RWPE2 (cell line): ENCODE results near the gene SMARCD3.

Experiments used
- ATAC-seq: fragments of 200-7000 bp; cut with Tn5 transposase; 3 replicates; pipeline ENCODE4 v1.9.1; 2021; ENCODE audit warnings: low read depth
- DNase-seq: peaks from one replicate; pipeline ENCODE4 v3.0.0-alpha.2; 2020; ENCODE audit warnings: low spot score
- H3K27ac ChIP-seq: fragments of 450-650 bp; 2 replicates; pipeline ENCODE4 v1.5.1; 2017; ENCODE audit warnings: mild to moderate bottlenecking; ENCODE audit not compliant: poor library complexity, severe bottlenecking
- H3K27me3 ChIP-seq: fragments of 250-450 bp; sonication (Bioruptor Pico); 2 replicates; pipeline ENCODE4 v1.5.1; 2021; ENCODE audit warnings: mild to moderate bottlenecking, moderate library complexity; ENCODE audit not compliant: insufficient read depth, poor library complexity, severe bottlenecking
- H3K36me3 ChIP-seq: fragments of 250-450 bp; sonication (Bioruptor Pico); 2 replicates; pipeline ENCODE4 v1.5.1; 2020; ENCODE audit warnings: low read depth, mild to moderate bottlenecking, moderate library complexity
- H3K4me1 ChIP-seq: fragments of 250-450 bp; sonication (Bioruptor Pico); 2 replicates; pipeline ENCODE4 v1.5.1; 2021; ENCODE audit warnings: mild to moderate bottlenecking, moderate library complexity; ENCODE audit not compliant: insufficient read depth, poor library complexity, severe bottlenecking
- H3K4me3 ChIP-seq: fragments of 250-450 bp; sonication (Bioruptor Pico); 2 replicates; pipeline ENCODE4 v1.5.1; 2021; ENCODE audit warnings: mild to moderate bottlenecking, moderate library complexity; ENCODE audit not compliant: severe bottlenecking
- H3K9me3 ChIP-seq: fragments of 250-450 bp; sonication (Bioruptor Pico); 2 replicates; pipeline ENCODE4 v1.5.1; 2021; ENCODE audit warnings: mild to moderate bottlenecking, moderate library complexity; ENCODE audit not compliant: severe bottlenecking
- TF ChIP-seq, protein P1 (sequence below): fragments of 450-650 bp; IDR thresholded peaks from one replicate; pipeline ENCODE4 v1.5.1; 2017; ENCODE audit warnings: mild to moderate bottlenecking, moderate library complexity; ENCODE audit not compliant: poor library complexity, severe bottlenecking

SMARCD3 gene

DNA sequence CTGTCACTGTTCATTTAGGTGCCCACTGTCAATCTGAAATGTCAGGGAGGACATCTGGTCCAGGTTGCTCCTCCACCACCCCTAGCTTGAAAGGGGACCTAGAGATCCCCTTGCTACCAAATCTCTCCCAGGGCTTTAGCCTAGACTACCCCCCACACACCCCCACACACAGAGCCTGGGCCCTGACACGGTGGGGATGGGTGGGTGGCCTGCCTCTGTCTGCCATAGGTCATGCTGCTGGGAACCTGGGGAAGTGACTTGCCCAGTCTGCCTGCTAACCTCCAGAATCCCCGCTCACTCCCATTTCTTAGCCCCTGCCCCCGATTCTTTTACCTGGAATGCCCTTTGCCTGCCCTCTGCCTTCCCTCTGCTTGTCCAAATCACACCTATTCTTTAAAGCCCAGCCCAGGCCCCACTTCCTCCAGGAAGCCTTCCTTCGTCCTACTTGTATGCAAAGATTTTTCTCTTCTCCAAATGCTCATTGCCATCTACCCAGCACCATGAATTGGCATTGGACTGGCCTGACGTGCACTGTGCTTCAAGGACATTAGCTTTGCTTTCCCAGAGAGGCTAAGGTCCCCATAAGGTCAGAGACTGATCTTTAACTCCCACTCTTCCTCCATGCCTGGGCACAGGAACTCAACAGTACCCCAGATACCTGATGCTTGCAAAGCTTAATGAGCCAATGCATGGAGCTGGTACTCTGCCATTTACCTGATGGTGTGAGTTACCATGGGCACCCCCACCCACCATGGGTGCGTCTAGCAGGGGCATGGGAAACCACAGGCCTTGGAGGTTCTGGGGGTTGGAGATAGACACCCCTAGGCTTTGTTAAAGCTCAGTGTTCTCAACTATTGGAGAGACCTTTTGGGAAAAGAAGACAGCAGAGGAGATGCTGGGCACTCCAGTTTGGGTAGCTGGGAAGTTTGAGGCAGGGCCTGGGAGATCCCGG, 2.0 kb upstream of the SMARCD3 start:
- DNase-seq, result peak; percentile 23
- H3K27ac ChIP-seq, result no peak overlapping the region
- H3K36me3 ChIP-seq, result no peaks in the 10 kb centered on the region
- no peaks in the 10 kb centered on the region for H3K4me1 ChIP-seq
- no peaks in the 10 kb centered on the region for H3K9me3 ChIP-seq
- H3K4me3 ChIP-seq, result no peak overlapping the region
- TF ChIP-seq, protein P1, sequence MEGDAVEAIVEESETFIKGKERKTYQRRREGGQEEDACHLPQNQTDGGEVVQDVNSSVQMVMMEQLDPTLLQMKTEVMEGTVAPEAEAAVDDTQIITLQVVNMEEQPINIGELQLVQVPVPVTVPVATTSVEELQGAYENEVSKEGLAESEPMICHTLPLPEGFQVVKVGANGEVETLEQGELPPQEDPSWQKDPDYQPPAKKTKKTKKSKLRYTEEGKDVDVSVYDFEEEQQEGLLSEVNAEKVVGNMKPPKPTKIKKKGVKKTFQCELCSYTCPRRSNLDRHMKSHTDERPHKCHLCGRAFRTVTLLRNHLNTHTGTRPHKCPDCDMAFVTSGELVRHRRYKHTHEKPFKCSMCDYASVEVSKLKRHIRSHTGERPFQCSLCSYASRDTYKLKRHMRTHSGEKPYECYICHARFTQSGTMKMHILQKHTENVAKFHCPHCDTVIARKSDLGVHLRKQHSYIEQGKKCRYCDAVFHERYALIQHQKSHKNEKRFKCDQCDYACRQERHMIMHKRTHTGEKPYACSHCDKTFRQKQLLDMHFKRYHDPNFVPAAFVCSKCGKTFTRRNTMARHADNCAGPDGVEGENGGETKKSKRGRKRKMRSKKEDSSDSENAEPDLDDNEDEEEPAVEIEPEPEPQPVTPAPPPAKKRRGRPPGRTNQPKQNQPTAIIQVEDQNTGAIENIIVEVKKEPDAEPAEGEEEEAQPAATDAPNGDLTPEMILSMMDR, result no peak
- no peak for ATAC-seq
- no peaks in the 10 kb centered on the region for H3K27me3 ChIP-seq

GRCh38 chr7:151249732-151250072, 1.2 kb upstream of the SMARCD3 start:
- DNase-seq (no peak), ATAC-seq (no peak)
- Histone ChIP-seq H3K9me3 (no peaks in the 10 kb centered on the region), H3K4me1 (no peaks in the 10 kb centered on the region), H3K36me3 (no peaks in the 10 kb centered on the region), H3K27me3 (peaks cover 5% of the 10 kb centered on the region), H3K27ac (no peak overlapping the region), H3K4me3 (no peak overlapping the region)
- TF ChIP-seq, protein P1, result no peak

GRCh38 chr7:151249034-151249731, 689 bp upstream of the SMARCD3 start:
- H3K27ac ChIP-seq, result no peak overlapping the region
- H3K36me3 ChIP-seq, result no peaks in the 10 kb centered on the region
- peak overlapping the region; percentile 36 for H3K4me3 ChIP-seq
- ATAC-seq, result peak; percentile 35
- H3K27me3 ChIP-seq, result peaks cover 9% of the 10 kb centered on the region
- DNase-seq, result no peak
- no peaks in the 10 kb centered on the region for H3K4me1 ChIP-seq
- TF ChIP-seq, protein P1, result no peak
- no peaks in the 10 kb centered on the region for H3K9me3 ChIP-seq

GRCh38 chr7:151247611-151248345, 716 bp downstream of the SMARCD3 start:
- no peak for ATAC-seq
- no peaks in the 10 kb centered on the region for H3K9me3 ChIP-seq
- peak overlapping the region; percentile 36 for H3K4me3 ChIP-seq
- no peak overlapping the region for H3K27ac ChIP-seq
- peaks cover 9% of the 10 kb centered on the region for H3K27me3 ChIP-seq
- no peak for DNase-seq
- no peaks in the 10 kb centered on the region for H3K36me3 ChIP-seq
- TF ChIP-seq, protein P1, result no peak
- no peaks in the 10 kb centered on the region for H3K4me1 ChIP-seq
